Fibroblast of mammary gland (primary cell): Measurements from ENCODE around the gene IZUMO2.

Experiments used
- DNase-seq: peaks from one replicate; pipeline ENCODE4 v3.0.0-alpha.2; 2010; ENCODE audit warnings: low read depth
- H3K4me3 ChIP-seq: 2 replicates; pipeline ENCODE4 v1.5.1; 2011; ENCODE audit warnings: low read depth, mild to moderate bottlenecking, low read length, moderate library complexity; ENCODE audit not compliant: control insufficient read depth
- CTCF ChIP-seq: conservative IDR thresholded peaks from 2 replicates; pipeline ENCODE4 v1.5.1; 2011; ENCODE audit warnings: low read depth, low read length, inconsistent platforms; ENCODE audit not compliant: control insufficient read depth, insufficient read depth

The IZUMO2 gene

GRCh38 chr19:50167314-50167721, 4.2 kb upstream of the IZUMO2 start:
- no peak overlapping the region for H3K4me3 ChIP-seq
- no peak for TF ChIP-seq CTCF
- DNase-seq, result no peak

GRCh38 chr19:50159078-50159477, 4.0 kb downstream of the IZUMO2 start:
- TF ChIP-seq CTCF, result no peak
- DNase-seq, result no peak
- H3K4me3 ChIP-seq, result no peak overlapping the region

GRCh38 chr19:50158577-50158976, 4.5 kb downstream of the IZUMO2 start:
- TF ChIP-seq CTCF, result no peak
- no peak for DNase-seq

GRCh38 chr19:50155520-50156109, 7.5 kb downstream of the IZUMO2 start:
- TF ChIP-seq CTCF, result no peak
- no peak for DNase-seq

More at GRCh38 chr19:50158577-50158976, 4.5 kb downstream of the IZUMO2 start:
- no peak overlapping the region for H3K4me3 ChIP-seq

GRCh38 chr19:50154529-50154928, 8.6 kb downstream of the IZUMO2 start:
- H3K4me3 ChIP-seq, result no peak overlapping the region
- no peak for TF ChIP-seq CTCF
- DNase-seq, result no peak

More at GRCh38 chr19:50155520-50156109, 7.5 kb downstream of the IZUMO2 start:
- H3K4me3 ChIP-seq, result no peak overlapping the region

- no peak for TF ChIP-seq CTCF
- no peak overlapping the region for H3K4me3 ChIP-seq
- no peak for DNase-seq
Observed at GRCh38 chr19:50152578-50152977, 10.5 kb downstream of the IZUMO2 start.

GRCh38 chr19:50148528-50148927, 14.6 kb downstream of the IZUMO2 start:
- TF ChIP-seq CTCF, result no peak
- H3K4me3 ChIP-seq, result no peak overlapping the region
- DNase-seq, result no peak
